Endothelial cell (in vitro differentiated cells): ENCODE data around the gene TOM1. TPM values are rescaled to one million over a fixed set of nuclear protein-coding genes. Genes with fewer than 3 reads are reported as not detected.

Source experiments
- DNase-seq: peaks from one replicate; pipeline ENCODE4 v3.0.0; 2021; ENCODE audit warnings: low spot score
- H3K27ac Mint-ChIP-seq: one replicate; pipeline ENCODE4 v1.8.0; 2021; ENCODE audit warnings: mixed read lengths, inconsistent platforms; ENCODE audit not compliant: unreplicated experiment
- H3K27me3 Mint-ChIP-seq: one replicate; pipeline ENCODE4 v1.8.0; 2021; ENCODE audit warnings: mild to moderate bottlenecking, moderate library complexity, mixed read lengths, inconsistent platforms; ENCODE audit not compliant: unreplicated experiment
- H3K36me3 Mint-ChIP-seq: one replicate; pipeline ENCODE4 v1.8.0; 2021; ENCODE audit warnings: mild to moderate bottlenecking, low read depth, mixed read lengths, inconsistent platforms; ENCODE audit not compliant: unreplicated experiment
- H3K4me1 Mint-ChIP-seq: one replicate; pipeline ENCODE4 v1.8.0; 2021; ENCODE audit warnings: mild to moderate bottlenecking, mixed read lengths, inconsistent platforms; ENCODE audit not compliant: unreplicated experiment
- H3K4me3 Mint-ChIP-seq: one replicate; pipeline ENCODE4 v1.8.0; 2021; ENCODE audit warnings: mild to moderate bottlenecking, mixed read lengths, inconsistent platforms; ENCODE audit not compliant: unreplicated experiment
- H3K9me3 Mint-ChIP-seq: one replicate; pipeline ENCODE4 v1.8.0; 2021; ENCODE audit warnings: mixed read lengths, inconsistent platforms; ENCODE audit not compliant: unreplicated experiment
- CTCF ChIP-seq: fragments of 200-600 bp; sonication (generic); IDR thresholded peaks from one replicate; pipeline ENCODE4 v1.5.0; 2021; ENCODE audit warnings: antibody characterized with exemption; ENCODE audit not compliant: unreplicated experiment
- total RNA-seq: library from RNA; stranded (reverse); fragmentation: NEBNext Ultra II Directional; extraction: Animal tissue kit (Norgen Biotek cat#: 25700); gene quantifications from one replicate; pipeline ENCODE4 v1.2.1, GENCODE V29; 2021; ENCODE audit not compliant: unreplicated experiment

The TOM1 gene
- total RNA-seq, 1 donor from 2014 or later = 32.0 TPM

DNA sequence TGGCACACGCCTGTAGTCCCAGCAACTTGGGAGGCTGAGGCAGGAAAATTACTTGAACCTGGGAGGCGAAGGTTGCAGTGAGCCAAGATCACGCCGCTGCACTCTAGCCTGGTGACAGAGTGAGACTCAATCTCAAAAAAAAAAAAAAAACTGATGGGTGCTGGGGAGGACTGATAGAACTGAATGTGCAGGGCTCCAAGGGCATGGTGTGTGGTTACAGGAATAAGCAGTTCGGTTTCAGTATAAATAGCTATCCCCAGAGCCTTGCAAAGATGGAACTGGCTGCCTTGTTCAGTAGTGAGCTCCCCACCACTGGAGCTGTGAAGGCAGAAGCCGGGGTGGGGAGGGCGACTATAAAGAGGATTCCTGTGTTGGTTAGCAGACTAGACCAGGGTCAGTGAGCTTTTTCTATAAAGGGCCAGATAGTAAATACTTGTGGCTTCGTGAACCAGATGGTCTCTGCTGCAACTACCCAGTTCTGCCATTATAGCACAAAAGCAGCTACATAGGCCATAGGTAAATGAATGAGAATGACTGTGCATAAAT is 5.9 kb downstream of the TOM1 start:
- TF ChIP-seq CTCF = no peak
- Mint-ChIP-seq H3K4me1 (peaks cover 20% of the 10 kb centered on the region), H3K27ac (no peak overlapping the region), H3K9me3 (no peaks in the 10 kb centered on the region), H3K36me3 (no peaks in the 10 kb centered on the region), H3K27me3 (peaks cover 4% of the 10 kb centered on the region), H3K4me3 (no peak overlapping the region)
- no peak for DNase-seq

- Mint-ChIP-seq H3K27me3 (peaks cover 4% of the 10 kb centered on the region), H3K9me3 (no peaks in the 10 kb centered on the region), H3K27ac (no peak overlapping the region), H3K4me1 (peaks cover 22% of the 10 kb centered on the region), H3K4me3 (no peak overlapping the region), H3K36me3 (no peaks in the 10 kb centered on the region)
- no peak for TF ChIP-seq CTCF
- DNase-seq = no peak
These were observed 6.8 kb downstream of the TOM1 start for GRCh38 chr22:35306350-35306967.

DNA sequence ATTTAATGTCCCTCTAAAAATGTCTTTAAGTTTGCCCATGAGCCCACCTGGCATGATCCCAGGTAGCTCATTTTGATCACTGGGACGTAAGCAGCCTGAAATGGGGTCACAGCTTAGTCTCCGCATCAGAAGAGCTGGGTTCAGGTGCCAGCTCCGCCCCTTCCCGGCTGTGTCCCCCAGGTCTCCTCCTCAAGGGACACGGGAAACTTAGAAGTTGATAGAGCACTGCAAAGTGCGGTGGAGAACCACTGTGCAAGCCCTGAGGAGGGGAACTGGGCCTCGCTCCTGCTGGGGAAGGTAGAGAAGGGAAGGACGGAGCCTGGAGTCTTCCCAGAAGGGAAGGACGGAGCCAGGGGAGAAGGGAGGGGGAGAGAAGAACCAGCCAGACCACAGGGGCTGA is 7.7 kb downstream of the TOM1 start:
- H3K9me3 Mint-ChIP-seq = no peaks in the 10 kb centered on the region
- H3K27me3 Mint-ChIP-seq = peaks cover 4% of the 10 kb centered on the region
- no peak for DNase-seq
- H3K4me1 Mint-ChIP-seq = peaks cover 22% of the 10 kb centered on the region
- H3K27ac Mint-ChIP-seq = no peak overlapping the region
- no peak overlapping the region for H3K4me3 Mint-ChIP-seq
- H3K36me3 Mint-ChIP-seq = no peaks in the 10 kb centered on the region
- TF ChIP-seq CTCF = no peak

- DNase-seq = peak; percentile 1
- TF ChIP-seq CTCF = no peak
- Mint-ChIP-seq H3K9me3 (no peaks in the 10 kb centered on the region), H3K27ac (no peak overlapping the region), H3K4me1 (peaks cover 27% of the 10 kb centered on the region), H3K27me3 (peaks cover 4% of the 10 kb centered on the region), H3K4me3 (no peak overlapping the region), H3K36me3 (no peaks in the 10 kb centered on the region)
These were observed 8.2 kb downstream of the TOM1 start for GRCh38 chr22:35307892-35308291.

DNA sequence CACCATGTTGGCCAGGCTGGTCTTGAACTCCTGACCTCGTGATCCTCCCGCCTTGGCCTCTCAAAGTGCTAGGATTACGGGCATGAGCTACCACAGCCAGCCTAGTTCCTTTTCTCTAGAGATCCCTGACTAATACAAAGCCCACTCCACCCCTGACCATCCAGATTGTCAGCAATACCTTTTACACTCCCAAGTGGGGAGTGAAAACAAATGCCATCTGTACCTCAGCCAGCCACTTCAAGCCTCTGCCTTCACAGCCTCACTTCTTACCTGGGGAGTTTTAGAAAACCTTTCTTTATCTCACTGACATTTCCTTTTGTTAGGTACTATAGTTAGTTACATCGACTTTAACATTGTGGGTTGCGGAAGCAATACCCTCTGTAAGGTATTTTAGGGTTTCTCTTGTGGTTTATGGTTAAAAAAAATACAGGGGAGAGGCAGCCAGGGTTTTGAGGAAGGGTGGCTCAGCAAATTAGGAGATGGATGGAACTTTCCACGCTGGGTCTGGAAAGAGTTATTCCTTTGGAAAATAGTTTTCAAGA is 8.9 kb downstream of the TOM1 start:
- Mint-ChIP-seq H3K27ac (no peak overlapping the region), H3K9me3 (no peaks in the 10 kb centered on the region), H3K4me3 (no peak overlapping the region), H3K4me1 (peaks cover 29% of the 10 kb centered on the region), H3K36me3 (no peaks in the 10 kb centered on the region), H3K27me3 (peaks cover 4% of the 10 kb centered on the region)
- TF ChIP-seq CTCF = no peak
- peak; percentile 0 for DNase-seq
